NCI-H69 (cell line): ENCODE measurements around the gene DMXL2.
"Not testable (repeated sequence)": the region's sequence is repeated elsewhere in the genome, so short reads cannot be mapped to it uniquely, and the experiment has no call there.

Experiments used
- DNase-seq: peaks from one replicate; lab custom pipeline; 2025; lab: John Stamatoyannopoulos, UW

The DMXL2 gene

GRCh38 chr15:51493892-51494291 is 128.7 kb downstream of the DMXL2 start:
- no peak for DNase-seq

- DNase-seq = peak; percentile 73
Observed at GRCh38 chr15:51492528-51492927, 130.0 kb downstream of the DMXL2 start.

- no peak for DNase-seq
Observed at GRCh38 chr15:51491941-51492340, 130.6 kb downstream of the DMXL2 start.

DNA sequence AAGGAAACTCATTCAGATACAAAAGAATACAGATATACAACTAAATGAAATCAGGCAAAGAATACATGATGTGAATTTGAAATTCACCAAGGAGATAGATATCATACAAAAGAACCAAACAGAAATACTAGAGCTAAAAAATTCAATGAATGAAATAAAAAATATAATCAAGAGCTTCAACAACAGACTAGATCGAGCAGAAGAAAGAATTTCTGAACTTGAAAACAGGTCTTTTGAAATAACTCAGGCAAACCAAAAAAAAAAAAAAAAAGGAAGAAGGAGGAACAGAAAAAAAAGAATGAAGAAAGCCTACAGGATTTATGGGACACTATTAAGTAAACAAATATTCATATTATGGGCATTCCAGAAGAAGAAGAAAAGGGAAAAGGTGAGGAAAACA is 137.8 kb downstream of the DMXL2 start:
- no peak for DNase-seq

DNA sequence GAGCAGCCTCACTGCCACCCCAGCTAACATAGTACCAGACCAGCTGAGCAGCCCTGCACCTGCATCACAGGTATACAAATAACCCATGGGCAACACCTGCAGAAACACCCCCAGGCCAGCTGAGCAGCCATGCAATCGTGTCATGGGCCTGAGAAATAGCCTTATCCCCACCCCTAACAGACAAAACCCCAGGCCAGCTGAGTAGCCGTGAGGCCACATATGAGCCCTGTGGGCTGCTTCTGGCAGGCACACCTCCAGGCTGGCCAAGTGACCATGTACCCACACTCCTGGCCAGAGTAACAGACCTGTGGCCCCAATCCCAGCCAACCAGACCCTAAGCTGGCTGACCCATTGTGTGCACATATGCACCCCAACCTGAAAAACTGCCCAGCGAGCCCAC is 138.6 kb downstream of the DMXL2 start:
- no peak for DNase-seq

DNA sequence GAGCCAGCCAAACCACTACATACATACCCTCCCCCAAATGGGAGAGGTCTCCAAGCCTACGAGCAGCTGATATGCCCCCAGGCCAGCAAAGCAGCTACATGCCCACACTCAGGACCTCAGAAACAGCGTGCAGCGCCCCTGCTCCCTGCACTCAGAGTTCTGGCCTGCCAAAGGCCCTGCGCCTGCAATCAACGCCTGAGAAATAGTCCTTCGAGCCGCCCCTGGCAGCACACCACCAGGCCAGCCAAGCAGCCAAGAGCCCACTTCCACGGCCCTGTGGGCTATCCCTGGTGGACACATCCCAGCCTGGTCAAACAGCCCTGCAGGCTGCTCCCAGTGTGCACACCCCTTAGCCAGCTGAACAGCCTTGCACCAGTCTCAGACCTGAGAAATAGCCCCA is 139.1 kb downstream of the DMXL2 start:
- DNase-seq = no peak

DNA sequence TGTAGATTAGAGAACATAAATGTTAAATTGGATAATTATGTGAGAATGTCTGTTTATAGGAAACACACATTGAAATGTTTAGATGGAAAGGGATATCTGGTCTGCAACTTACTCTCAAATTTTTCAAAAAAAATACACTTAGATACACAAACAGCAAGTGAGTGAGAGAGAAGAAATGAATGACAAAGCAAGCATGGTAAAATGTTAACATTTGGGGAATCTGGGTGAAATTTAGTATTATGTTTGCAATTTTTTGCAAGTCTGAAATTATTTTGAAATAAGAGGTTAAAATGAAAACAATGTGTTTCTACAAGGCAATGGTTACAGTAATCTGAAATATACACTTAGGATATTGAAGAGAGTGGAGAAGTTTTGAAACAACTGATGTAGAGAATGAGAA is 146.8 kb downstream of the DMXL2 start:
- no peak for DNase-seq

DNA sequence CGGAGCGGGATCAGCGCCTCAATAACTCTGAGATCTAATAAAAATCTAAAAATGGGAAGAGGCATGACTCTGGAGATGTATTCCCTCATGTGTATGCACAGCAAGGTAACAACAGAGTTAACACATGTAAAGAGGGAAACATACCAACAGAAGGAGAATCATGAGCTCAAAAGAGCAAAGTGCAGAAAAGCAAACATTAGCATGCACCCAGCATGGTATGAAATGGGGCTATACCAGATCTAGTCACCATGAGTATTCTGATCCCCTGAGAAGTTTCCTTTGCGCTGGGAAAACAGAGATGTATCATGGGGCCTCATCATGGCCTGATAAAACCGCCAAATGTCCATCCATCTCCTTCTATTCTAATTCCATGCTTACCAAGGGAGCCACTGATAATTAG is 152.1 kb downstream of the DMXL2 start:
- DNase-seq = no peak

DNA sequence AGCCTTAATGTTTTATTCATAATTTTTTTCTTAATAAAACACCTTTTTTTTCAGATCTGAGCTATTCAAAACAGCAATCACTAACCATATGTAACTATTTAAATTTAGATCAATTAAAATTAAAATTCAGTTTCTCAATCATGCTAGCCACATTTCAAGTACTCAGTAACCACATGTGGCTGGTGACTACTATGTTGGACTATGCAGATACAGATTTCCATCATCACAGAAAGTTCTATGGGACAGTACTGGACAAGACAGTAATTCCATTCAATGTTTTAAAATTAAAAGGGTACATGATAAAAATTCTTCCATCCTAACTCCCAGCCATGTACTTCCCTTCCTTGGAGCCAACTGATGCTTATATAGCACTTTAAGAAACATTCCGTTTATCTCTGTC is 161.8 kb downstream of the DMXL2 start:
- no peak for DNase-seq

GRCh38 chr15:51450001-51450400 is 172.6 kb downstream of the DMXL2 start:
- DNase-seq = no peak

GRCh38 chr15:51448622-51449399 is 173.8 kb downstream of the DMXL2 start:
- DNase-seq = no peak

- no peak for DNase-seq
Observed at GRCh38 chr15:51447855-51448621, 174.5 kb downstream of the DMXL2 start.

DNA sequence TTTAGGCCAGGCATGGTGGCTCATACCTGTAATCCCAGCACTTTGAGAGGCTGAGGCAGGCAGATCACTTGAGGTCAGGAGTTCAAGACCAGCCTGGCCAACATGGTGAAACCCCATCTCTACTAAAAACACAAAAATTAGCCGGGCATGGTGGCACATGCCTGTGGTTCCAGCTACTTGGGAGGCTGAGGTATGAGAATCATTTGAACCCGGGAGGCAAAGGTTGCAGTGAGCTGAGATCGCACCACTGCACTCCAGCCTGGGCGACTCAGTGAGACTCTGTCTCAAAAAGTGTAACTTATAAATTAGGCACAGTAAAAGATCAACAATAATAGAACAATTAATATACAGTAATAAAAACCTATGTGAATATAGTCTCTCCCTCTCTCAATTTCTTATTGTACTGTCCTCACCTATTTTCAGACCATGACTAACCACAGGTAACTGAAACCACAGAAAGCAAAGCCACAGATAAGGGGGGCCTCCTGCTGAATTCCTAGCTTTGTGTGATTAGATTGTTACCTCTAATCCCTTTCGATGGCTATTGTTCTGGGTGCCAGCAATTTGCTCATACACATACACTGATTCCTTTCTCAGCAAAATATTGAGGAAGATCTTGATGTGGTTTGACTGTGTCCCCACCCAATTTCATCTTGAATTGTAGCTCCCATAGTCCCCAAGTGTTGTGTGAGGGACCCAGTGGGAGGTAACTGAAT is 176.4 kb downstream of the DMXL2 start:
- not testable (repeated sequence) for DNase-seq

- DNase-seq = no peak
Observed at GRCh38 chr15:51444807-51445206, 177.8 kb downstream of the DMXL2 start.

- no peak for DNase-seq
Observed at GRCh38 chr15:51444112-51444511, 178.5 kb downstream of the DMXL2 start.

DNA sequence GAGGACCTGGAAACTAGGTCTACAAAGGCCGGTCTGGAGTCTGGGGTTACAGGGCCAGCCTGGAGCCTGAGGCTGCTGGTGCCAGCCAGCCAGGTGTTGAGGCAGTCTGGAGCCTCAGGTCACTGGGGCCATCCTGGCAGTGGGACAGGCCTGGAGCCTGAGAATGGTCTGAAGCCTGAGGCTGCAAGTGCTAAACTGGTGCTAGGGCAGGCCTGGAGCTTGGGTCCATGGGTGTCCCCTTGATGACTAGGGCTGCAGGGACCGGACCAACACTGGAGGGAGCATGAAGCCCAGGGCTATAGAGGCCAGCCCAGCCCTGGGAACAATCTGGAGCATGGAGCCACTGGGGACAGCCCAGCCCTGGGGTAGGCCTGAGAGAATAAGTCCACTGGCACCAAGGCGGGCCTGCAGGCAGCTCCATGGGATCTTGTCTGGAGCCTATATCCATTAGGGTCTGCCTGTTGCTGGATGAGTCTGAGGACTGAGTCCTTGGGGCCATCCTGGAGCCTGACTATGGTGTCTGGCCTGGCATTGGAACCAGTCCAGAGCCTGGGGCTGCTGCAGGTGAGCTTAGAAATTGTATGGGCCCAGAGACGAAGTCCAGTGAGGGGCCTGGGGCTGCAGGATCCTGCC is 179.2 kb downstream of the DMXL2 start:
- DNase-seq = no peak

DNA sequence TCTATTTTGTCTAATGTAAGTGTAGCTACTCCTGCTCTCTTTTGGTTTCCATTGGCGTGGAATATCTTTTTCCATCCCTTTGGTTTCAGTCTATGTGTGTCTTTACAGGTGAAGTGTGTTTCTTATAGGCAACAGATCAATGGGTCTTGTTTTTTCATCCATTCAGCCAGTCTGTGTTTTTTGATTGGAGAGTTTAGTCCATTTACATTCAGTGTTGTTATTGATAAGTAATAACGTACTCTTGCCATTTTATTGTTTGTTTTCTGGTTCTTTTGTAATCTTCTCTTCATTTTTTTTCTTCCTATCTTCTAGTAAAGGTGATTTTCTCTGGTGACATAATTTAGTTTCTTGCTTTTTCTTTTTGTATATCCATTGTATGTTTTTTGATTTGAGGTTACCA is 184.0 kb downstream of the DMXL2 start:
- no peak for DNase-seq

- DNase-seq = peak; percentile 41
Observed at GRCh38 chr15:51425517-51426040, 197.0 kb downstream of the DMXL2 start.

DNA sequence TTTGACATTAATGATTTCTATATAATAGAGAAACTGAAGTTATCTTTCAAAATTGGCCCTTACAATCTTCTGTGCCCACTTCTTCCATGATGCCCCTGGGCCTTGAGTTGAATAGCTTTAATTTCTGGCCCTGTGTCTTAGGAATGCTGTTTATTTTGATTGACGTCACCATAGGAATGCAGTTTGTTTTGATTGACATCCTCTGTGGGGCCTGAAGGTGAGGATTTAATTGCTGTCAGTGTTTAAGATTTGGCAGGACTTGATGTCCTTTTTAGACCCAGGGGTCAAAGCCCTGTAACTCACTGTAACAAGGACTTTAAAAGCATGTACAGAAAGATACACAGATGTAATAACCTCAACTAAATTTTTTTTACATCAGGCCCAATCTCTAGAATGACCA is 197.8 kb downstream of the DMXL2 start:
- DNase-seq = no peak

DNA sequence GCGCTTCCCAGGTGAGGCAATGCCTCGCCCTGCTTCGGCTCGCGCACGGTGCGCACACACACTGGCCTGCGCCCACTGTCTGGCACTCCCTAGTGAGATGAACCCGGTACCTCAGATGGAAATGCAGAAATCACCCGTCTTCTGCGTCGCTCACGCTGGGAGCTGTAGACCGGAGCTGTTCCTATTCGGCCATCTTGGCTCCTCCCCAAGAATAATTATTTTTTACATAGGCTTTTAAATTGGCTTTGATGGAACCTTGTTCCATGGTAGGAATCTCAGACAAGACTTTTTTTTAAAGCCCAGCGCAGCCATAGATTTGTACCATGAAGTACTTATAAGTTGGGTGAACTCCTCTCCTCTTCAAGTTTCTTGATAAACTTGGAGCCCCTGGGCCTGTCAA is 199.5 kb downstream of the DMXL2 start:
- not testable (repeated sequence) for DNase-seq

- no peak for DNase-seq
Observed at GRCh38 chr15:51416129-51416528, 206.4 kb downstream of the DMXL2 start.

- no peak for DNase-seq
Observed at GRCh38 chr15:51414256-51414860, 208.2 kb downstream of the DMXL2 start.
